Gastroesophageal sphincter (tissue), 3 donors: ENCODE data around the gene PIGK.

Experiments used
- POLR2A ChIP-seq, 2 donors: fragments of 450-650 bp; IDR thresholded peaks; one replicate each; pipeline ENCODE4 v1.6.1; 2017; ENCODE audit warnings: antibody characterized with exemption in 2 of 2, mild to moderate bottlenecking in 2 of 2, moderate library complexity in 1 of 2
- POLR2AphosphoS5 ChIP-seq: sonication (generic); formaldehyde crosslinking; IDR thresholded peaks from one replicate; pipeline ENCODE4 v1.6.1; 2017; ENCODE audit warnings: antibody characterized with exemption
- TF ChIP-seq, protein P1 (sequence below), 4 experiments: fragments of 200-600 bp in 2 of 4; fragments of 450-650 bp in 2 of 4; sonication (generic) in 1 of 4; IDR thresholded peaks; one replicate each; pipeline ENCODE4 v1.5.1; 2017 to 2019; ENCODE audit warnings: antibody characterized with exemption in 4 of 4, mild to moderate bottlenecking in 2 of 4, moderate library complexity in 2 of 4

DNA sequence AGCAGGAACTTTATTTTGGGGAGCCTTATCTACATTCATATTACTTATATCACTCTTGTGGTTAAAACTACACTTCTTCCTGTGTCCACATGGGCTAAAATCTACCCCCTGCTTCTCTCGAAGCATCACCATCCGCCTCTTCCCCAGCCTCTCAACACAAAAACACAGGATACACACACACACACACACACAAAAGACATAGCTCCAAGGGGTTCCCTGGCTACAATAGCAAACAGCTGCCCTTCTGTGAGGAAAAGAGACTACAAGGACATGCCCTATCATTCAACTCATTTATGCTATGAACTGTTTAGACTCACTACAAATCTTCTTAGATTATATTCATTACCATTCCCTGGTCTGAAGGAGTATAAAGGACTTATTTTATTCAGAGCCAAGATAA is 155.0 kb downstream of the PIGK start:
- TF ChIP-seq, protein P1, sequence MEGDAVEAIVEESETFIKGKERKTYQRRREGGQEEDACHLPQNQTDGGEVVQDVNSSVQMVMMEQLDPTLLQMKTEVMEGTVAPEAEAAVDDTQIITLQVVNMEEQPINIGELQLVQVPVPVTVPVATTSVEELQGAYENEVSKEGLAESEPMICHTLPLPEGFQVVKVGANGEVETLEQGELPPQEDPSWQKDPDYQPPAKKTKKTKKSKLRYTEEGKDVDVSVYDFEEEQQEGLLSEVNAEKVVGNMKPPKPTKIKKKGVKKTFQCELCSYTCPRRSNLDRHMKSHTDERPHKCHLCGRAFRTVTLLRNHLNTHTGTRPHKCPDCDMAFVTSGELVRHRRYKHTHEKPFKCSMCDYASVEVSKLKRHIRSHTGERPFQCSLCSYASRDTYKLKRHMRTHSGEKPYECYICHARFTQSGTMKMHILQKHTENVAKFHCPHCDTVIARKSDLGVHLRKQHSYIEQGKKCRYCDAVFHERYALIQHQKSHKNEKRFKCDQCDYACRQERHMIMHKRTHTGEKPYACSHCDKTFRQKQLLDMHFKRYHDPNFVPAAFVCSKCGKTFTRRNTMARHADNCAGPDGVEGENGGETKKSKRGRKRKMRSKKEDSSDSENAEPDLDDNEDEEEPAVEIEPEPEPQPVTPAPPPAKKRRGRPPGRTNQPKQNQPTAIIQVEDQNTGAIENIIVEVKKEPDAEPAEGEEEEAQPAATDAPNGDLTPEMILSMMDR (IDR thresholded peaks at IDR 0.05), result no peak
- TF ChIP-seq POLR2A (IDR thresholded peaks at IDR 0.05) (no peak), POLR2AphosphoS5 (no peak)
